ENCODE data around the gene TBPL1. TPM values are rescaled to one million over a fixed set of nuclear protein-coding genes. Genes with fewer than 3 reads are reported as not detected.

Gene TBPL1
- polyA plus RNA-seq (2012; ENCODE audit: insufficient read depth, insufficient read length, low read depth) = 63.0 TPM

DNA sequence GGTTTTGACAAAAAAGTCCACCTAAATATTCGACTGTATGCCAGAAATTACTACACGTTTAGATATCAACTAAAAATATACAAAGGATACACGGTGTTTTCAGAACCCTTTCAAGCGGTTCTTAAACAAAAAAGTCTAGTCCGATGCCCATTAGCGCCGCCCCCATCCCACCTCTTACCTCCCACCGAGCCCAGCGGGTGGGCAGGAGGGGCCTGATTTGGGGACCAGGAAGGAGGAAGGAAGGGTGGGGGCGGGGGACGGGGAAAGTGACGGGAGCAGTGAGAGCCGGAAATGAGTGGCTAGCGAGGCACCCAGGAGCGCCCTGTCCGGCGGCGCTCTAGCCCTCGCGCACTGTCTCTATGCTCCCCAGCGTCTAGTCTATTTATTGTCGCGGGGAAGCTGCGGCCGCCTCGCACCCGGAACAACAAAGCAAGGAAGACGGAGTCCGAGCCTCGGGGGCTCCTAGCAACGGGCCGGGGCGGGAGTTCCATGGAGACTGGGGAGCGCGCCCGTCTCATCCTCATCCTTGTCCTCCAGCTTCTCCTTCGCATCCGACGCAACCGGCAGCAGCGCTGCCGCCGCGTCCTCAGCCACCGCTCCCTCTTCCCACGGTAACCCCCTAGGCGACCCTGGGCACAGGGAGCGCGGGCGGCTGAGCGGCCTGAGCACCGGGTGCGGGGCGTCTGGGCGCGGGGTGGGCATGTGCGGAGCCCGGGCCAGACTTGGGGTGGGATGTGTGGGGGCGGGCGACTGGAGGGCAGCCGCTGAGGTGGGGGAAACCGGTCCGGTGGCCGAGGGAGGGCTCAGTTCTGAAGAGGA lies at the start of gene TBPL1:
TSS of gene TBPL1 (plus strand) at position 410 of the 819 bp plus-strand sequence. CDS start 26,902 bp downstream, outside the sequence.
- Histone ChIP-seq H3K27me3 (no peaks in the 10 kb centered on the region), H3K9me3 (no peaks in the 10 kb centered on the region), H3K4me3 (ENCODE audit: low read depth, low read length) (peak within 1 kb of the TSS; percentile 89), H3K36me3 (no peaks in the 10 kb centered on the region), H3K4me1 (peaks cover 18% of the 10 kb centered on the region)
- TF ChIP-seq CTCF (IDR thresholded peaks at IDR 0.05; ENCODE audit: low read depth, low read length) = no peak
- DNase-seq = peak; percentile 96

DNA sequence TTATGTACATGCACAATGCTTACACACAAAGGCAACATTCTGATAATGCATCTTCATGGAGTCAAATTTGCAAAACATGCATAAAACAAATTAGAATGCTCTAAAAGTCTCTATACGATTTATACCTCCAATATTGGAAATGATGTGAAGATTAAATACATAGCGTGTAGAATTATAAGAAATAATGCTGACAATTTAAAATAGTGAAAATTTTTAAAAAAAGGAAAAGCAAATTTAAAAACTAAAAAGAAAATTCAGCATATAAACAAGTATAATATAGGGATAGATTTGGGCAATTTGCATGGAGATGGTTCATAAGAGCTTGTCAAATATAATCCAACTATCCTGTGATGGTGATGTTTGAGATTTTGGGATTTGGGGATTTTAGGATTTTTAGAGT lies 49.2 kb upstream of the TBPL1 start:
- Histone ChIP-seq H3K27me3 (peaks cover 77% of the 10 kb centered on the region), H3K4me1 (no peaks in the 10 kb centered on the region), H3K9me3 (no peaks in the 10 kb centered on the region), H3K4me3 (ENCODE audit: low read depth, low read length) (no peak overlapping the region), H3K36me3 (no peaks in the 10 kb centered on the region)
- TF ChIP-seq CTCF (IDR thresholded peaks at IDR 0.05; ENCODE audit: low read depth, low read length) = no peak
- DNase-seq = no peak

GRCh38 chr6:133906050-133906449 lies 47.0 kb upstream of the TBPL1 start:
- TF ChIP-seq CTCF (IDR thresholded peaks at IDR 0.05; ENCODE audit: low read depth, low read length) = no peak
- no peak for DNase-seq
- no peaks in the 10 kb centered on the region for H3K4me1 ChIP-seq
- no peaks in the 10 kb centered on the region for H3K9me3 ChIP-seq
- no peaks in the 10 kb centered on the region for H3K36me3 ChIP-seq
- peaks cover 75% of the 10 kb centered on the region for H3K27me3 ChIP-seq
- H3K4me3 ChIP-seq (ENCODE audit: low read depth, low read length) = no peak overlapping the region

GRCh38 chr6:133916650-133917151 lies 36.3 kb upstream of the TBPL1 start:
- H3K4me1 ChIP-seq = no peaks in the 10 kb centered on the region
- H3K4me3 ChIP-seq (ENCODE audit: low read depth, low read length) = no peak overlapping the region
- peak; percentile 93 for DNase-seq
- H3K9me3 ChIP-seq = no peaks in the 10 kb centered on the region
- H3K36me3 ChIP-seq = no peaks in the 10 kb centered on the region
- peaks cover 8% of the 10 kb centered on the region for H3K27me3 ChIP-seq
- peak; percentile 98 for TF ChIP-seq CTCF (IDR thresholded peaks at IDR 0.05; ENCODE audit: low read depth, low read length)

GRCh38 chr6:133917781-133918180 lies 35.2 kb upstream of the TBPL1 start:
- Histone ChIP-seq H3K36me3 (no peaks in the 10 kb centered on the region), H3K27me3 (peaks cover 8% of the 10 kb centered on the region), H3K4me1 (no peaks in the 10 kb centered on the region), H3K4me3 (ENCODE audit: low read depth, low read length) (no peak overlapping the region), H3K9me3 (no peaks in the 10 kb centered on the region)
- no peak for TF ChIP-seq CTCF (IDR thresholded peaks at IDR 0.05; ENCODE audit: low read depth, low read length)
- DNase-seq = no peak
